DOHH2 (cell line): ENCODE data around the gene DTNB.

Experiments
- EZH2phosphoT487 ChIP-seq: fragments of 200-600 bp; sonication (generic); IDR thresholded peaks from 2 replicates; pipeline ENCODE4 v1.6.1; 2017; ENCODE audit warnings: borderline replicate concordance, mild to moderate bottlenecking, antibody characterized with exemption, low read length, moderate library complexity, mixed read lengths
- TF ChIP-seq, protein P1 (sequence below): fragments of 200-600 bp; sonication (generic); IDR thresholded peaks from one replicate; pipeline ENCODE4 v1.5.1; 2014; ENCODE audit warnings: antibody characterized with exemption, mild to moderate bottlenecking, low read depth, low read length; ENCODE audit not compliant: poor library complexity, severe bottlenecking

DNA sequence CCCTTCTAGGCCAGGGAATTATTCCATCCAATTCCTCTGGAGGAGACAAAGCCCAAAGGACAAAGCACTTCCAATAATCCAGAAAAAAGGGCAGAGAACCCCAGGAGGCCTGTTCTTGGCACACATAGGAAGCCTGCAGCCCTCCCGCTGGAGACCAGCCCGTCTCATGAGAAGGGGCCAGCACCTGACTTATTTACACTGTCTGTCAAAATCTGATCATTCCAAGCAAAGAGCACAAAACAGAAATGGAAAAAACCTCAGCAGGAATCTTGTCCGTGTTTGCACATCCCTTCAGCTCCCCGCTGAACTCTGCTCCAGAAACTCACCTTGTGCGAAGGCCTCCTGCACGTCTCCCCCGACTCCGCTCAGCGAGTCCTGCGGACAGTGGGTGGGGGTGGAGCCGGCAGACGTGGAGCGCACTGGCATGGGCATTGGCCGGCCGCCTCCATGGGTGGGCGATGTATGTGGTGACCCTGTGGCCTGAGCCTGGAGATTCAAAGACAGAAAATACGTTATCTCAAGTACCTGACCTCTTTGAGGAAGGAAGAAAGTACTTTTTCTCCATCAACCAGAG, 285.4 kb downstream of the DTNB start:
- TF ChIP-seq, protein P1, sequence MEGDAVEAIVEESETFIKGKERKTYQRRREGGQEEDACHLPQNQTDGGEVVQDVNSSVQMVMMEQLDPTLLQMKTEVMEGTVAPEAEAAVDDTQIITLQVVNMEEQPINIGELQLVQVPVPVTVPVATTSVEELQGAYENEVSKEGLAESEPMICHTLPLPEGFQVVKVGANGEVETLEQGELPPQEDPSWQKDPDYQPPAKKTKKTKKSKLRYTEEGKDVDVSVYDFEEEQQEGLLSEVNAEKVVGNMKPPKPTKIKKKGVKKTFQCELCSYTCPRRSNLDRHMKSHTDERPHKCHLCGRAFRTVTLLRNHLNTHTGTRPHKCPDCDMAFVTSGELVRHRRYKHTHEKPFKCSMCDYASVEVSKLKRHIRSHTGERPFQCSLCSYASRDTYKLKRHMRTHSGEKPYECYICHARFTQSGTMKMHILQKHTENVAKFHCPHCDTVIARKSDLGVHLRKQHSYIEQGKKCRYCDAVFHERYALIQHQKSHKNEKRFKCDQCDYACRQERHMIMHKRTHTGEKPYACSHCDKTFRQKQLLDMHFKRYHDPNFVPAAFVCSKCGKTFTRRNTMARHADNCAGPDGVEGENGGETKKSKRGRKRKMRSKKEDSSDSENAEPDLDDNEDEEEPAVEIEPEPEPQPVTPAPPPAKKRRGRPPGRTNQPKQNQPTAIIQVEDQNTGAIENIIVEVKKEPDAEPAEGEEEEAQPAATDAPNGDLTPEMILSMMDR, result no peak
- no peak for TF ChIP-seq EZH2phosphoT487
